Small intestine (tissue), 7 donors: ENCODE data around the gene CHPT1. TPM values are rescaled to one million over a fixed set of nuclear protein-coding genes. Genes with fewer than 3 reads are reported as not detected.
A peak's percentile ranks its signal among the peaks of the same experiment; 100 is the strongest.

Source experiments
- DNase-seq, 2 donors: peaks; one replicate each; pipeline versions ENCODE4 v3.0.0 to v3.0.0-alpha.2; 2013
- FAIRE-seq: peaks from 2 replicates; lab custom pipeline; 2012; peaks lifted over from hg19 to GRCh38; lab: Jason Lieb, UNC
- H3K27ac ChIP-seq, 3 donors: one replicate each; pipeline ENCODE4 v1.5.1; 2013; ENCODE audit warnings: low read length in 2 of 3, mild to moderate bottlenecking in 2 of 3, control low read depth in 1 of 3, inconsistent platforms in 1 of 3, low read depth in 1 of 3, moderate library complexity in 1 of 3
- H3K27me3 ChIP-seq, 3 donors: one replicate each; pipeline ENCODE4 v1.6.1; 2013; ENCODE audit warnings: low read length in 3 of 3, inconsistent platforms in 1 of 3; ENCODE audit not compliant: control insufficient read depth in 3 of 3, insufficient read depth in 3 of 3
- H3K36me3 ChIP-seq, 3 donors: one replicate each; pipeline ENCODE4 v1.6.1; 2013; ENCODE audit warnings: low read length in 3 of 3, inconsistent platforms in 1 of 3, low read depth in 1 of 3, mild to moderate bottlenecking in 1 of 3, moderate library complexity in 1 of 3; ENCODE audit not compliant: control insufficient read depth in 3 of 3, insufficient read depth in 2 of 3
- H3K4me1 ChIP-seq, 3 donors: one replicate each; pipeline ENCODE4 v1.6.1; 2013; ENCODE audit warnings: low read length in 2 of 3, inconsistent platforms in 1 of 3, low read depth in 1 of 3, mild to moderate bottlenecking in 1 of 3, moderate library complexity in 1 of 3; ENCODE audit not compliant: control insufficient read depth in 3 of 3, insufficient read depth in 2 of 3
- H3K4me3 ChIP-seq, 3 donors: one replicate each; pipeline ENCODE4 v1.5.1; 2013; ENCODE audit warnings: low read length in 3 of 3, control low read depth in 1 of 3, inconsistent platforms in 1 of 3, low read depth in 1 of 3, mild to moderate bottlenecking in 1 of 3, moderate library complexity in 1 of 3
- H3K9me3 ChIP-seq, 2 donors: one replicate each; pipeline ENCODE4 v1.6.1; 2013; ENCODE audit warnings: low read depth in 1 of 2, low read length in 1 of 2; ENCODE audit not compliant: control insufficient read depth in 2 of 2, insufficient read depth in 1 of 2
- WGBS, 3 donors: extraction: QIAGEN DNeasy Blood & Tissue Kit; methylation state at CpG; one replicate each; pipeline ENCODE4 v1.1.7; 2013; 5-methylcytosine and 5-hydroxymethylcytosine counted together
- polyA plus RNA-seq, 4 donors: library from polyadenylated mRNA; stranded (reverse) in 3 of 4; unstranded in 1 of 4; fragments of 200-250 nt in 3 of 4; fragments of 120-200 nt in 1 of 4; gene quantifications; one replicate each; pipeline versions ENCODE4 v1.2.1 to v1.2.3, GENCODE V29; 2013
- donor health status: healthy with polysubstance abuse.
- donor health status: control.
- donor health status: control.
- donor health status: Bipolar disorder and iron deficiency.
- donor health status: healthy.

The CHPT1 gene
- polyA plus RNA-seq, 4 donors = 81.9 to 191 (median 130) TPM

DNA sequence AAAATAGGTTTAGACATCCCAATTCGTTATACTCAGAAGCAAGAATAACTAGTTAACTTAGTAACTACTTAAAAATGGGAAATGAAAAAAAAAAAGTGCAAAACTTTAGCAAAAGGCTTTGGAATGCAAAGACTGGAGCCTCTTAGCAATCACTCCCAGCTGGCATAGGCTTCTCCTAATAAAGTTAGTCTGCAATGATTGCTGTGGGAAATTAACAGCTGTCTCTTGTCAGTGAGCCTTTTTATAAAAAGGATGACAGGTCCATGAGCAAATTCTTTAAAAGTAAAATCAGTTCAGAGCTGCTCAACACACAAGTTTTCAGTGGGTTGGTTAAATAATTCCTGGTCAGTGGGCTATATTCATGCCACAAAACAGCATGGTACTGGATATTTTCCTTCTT lies 49.2 kb downstream of the CHPT1 start:
- DNase-seq (no peak), FAIRE-seq (no peak)
- no peaks in the 10 kb centered on the region for H3K9me3 ChIP-seq
- WGBS, 3 donors = 73 to 88% (median 85%) methylated on average over 1 of the region's 1 CpG
- H3K27me3 ChIP-seq = no peaks in the 10 kb centered on the region
- H3K4me3 ChIP-seq = no peak overlapping the region
- H3K27ac ChIP-seq = no peak overlapping the region
- peaks cover 0 to 11% (median 4%) of the 10 kb centered on the region in 3 donors for H3K4me1 ChIP-seq
- H3K36me3 ChIP-seq = peaks cover 8 to 40% (median 25%) of the 10 kb centered on the region in 3 donors

DNA sequence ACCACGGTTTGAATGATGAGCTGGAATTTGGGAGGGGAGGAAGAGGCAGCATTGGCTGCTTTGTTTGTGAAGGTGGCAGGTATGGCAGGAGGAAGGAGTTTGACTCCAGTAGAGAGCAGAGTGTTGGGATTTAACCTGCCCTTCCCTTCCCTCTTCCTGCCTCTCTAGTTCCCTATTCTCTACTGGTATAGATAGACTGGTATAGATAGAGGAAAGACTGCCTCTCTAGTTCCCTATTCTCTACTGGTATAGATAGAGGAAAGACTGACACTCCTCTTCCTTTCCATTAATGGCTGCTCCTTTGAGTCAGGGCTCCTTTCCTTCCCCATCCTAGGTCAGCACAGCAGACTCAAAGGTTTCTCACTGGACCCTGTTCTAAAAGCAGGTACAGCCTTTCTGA lies 50.3 kb downstream of the CHPT1 start:
- H3K36me3 ChIP-seq = peaks cover 6 to 34% (median 19%) of the 10 kb centered on the region in 3 donors
- FAIRE-seq = no peak
- WGBS, 3 donors = 80 to 95% (median 88%) methylated on average over 1 of the region's 1 CpG

DNA sequence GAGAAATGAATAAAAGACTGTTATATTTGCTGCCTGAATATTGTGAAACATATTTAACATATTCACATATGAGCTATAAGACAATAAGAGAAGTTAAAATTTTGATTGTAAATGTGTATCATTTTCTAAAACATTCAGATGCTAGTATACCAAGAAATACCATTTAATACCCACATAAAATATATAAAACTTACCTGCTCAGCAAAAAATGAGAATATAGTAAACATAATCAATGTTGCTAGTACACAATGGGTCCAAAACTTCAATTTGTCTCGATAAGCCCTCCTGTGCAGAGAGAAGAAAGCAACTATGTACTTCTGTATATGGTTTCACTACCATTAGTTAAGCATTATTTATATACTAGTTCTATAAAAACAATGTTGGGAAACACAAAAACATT lies 51.5 kb downstream of the CHPT1 start:
- H3K27ac ChIP-seq = no peak overlapping the region
- FAIRE-seq (no peak), DNase-seq (no peak)
- H3K4me1 ChIP-seq = no peaks in the 10 kb centered on the region
- peaks cover 7 to 32% (median 18%) of the 10 kb centered on the region in 3 donors for H3K36me3 ChIP-seq
- no peaks in the 10 kb centered on the region for H3K27me3 ChIP-seq
- H3K9me3 ChIP-seq = no peaks in the 10 kb centered on the region
- no peak overlapping the region for H3K4me3 ChIP-seq
- 92 to 100% (median 97%) methylated on average over 1 of the region's 1 CpG for WGBS, 3 donors

More for the DNA sequence above, 50.3 kb downstream of the CHPT1 start:
- no peak for DNase-seq
- no peaks in the 10 kb centered on the region for H3K27me3 ChIP-seq
- no peak overlapping the region for H3K27ac ChIP-seq
- H3K9me3 ChIP-seq = no peaks in the 10 kb centered on the region
- H3K4me1 ChIP-seq = peaks cover 0 to 6% (median 0%) of the 10 kb centered on the region in 3 donors
- H3K4me3 ChIP-seq = no peak overlapping the region

DNA sequence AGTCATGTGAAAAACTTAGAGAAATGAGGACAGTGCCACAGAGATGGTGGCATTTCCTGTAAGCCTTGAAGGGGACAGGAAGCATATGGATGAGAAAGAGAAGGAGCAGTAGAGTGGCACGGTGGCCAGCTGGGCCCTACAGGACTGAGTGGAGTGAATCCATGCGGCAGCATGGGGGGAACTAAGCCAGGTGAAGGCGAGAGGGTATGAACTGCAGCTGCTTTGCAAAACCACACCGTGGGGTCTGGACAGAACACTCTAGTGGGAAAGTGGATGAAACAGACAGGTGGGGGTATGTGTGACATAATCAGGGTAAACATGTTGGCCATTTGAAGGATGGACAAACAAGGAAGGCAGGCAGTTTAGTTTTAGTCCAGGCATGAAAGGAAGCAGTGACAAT lies 52.2 kb downstream of the CHPT1 start:
- WGBS, 3 donors = 88 to 92% (median 91%) methylated on average over 4 of the region's 4 CpGs
- Histone ChIP-seq H3K27ac (no peak overlapping the region), H3K4me3 (no peak overlapping the region), H3K9me3 (no peaks in the 10 kb centered on the region), H3K4me1 (no peaks in the 10 kb centered on the region), H3K36me3 (peaks cover 9 to 28% (median 18%) of the 10 kb centered on the region in 3 donors), H3K27me3 (no peaks in the 10 kb centered on the region)
- FAIRE-seq = no peak
- DNase-seq = no peak

DNA sequence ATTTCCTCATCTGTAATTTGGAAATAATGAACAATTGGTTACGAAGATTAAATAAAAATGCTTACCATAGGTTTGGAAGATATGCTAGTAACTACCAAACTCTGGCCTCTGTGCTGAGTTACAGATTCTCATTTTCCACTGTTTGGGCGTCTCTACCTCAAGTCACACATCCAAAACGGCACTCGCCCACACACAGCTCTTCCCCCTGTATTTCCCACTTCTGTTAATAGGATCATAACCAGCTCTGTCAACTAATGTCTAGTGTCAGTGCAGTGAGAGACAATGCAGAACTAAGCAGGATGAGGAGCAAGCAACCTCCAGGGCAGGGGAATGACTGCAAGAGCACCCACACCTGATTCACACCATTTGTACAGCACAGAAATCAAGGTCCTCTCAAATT lies 52.7 kb downstream of the CHPT1 start:
- WGBS, 3 donors = 93 to 98% (median 93%) methylated on average over 4 of the region's 4 CpGs
- no peaks in the 10 kb centered on the region for H3K4me1 ChIP-seq
- DNase-seq = no peak
- no peak overlapping the region for H3K27ac ChIP-seq
- peaks cover 9 to 27% (median 16%) of the 10 kb centered on the region in 3 donors for H3K36me3 ChIP-seq
- FAIRE-seq = no peak
- no peaks in the 10 kb centered on the region for H3K9me3 ChIP-seq
- H3K27me3 ChIP-seq = no peaks in the 10 kb centered on the region
- no peak overlapping the region for H3K4me3 ChIP-seq

DNA sequence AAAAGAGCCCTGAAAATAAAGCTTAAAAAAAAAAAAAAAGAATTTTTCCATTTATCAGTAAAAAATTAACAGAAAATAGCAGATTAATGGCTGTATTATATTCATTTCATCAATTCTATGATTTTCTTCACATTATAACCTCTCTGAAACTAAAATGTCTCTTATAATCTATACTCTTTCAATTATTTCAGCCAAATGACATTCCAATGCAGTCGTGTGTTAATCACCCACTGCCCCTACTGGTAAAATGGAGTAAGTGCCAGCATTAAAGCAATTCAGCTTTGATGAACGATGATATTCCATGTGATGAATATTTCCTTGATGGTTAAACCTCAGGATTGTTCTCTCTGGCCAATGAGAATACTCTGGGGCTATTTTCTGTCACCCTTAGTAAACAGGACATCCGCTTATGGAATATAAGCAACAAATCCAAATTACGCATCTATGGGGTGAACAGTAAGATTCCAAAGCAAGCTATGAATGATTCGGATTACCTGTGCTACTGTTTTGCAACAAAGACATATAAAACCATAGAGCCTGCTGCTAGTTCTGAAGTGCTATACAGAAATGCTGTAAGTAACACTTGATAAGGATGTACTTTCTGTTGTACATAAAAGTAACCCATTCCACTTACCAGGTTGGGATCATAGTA lies 62.1 kb downstream of the CHPT1 start:
- no peaks in the 10 kb centered on the region for H3K4me1 ChIP-seq
- 56 to 64% (median 61%) methylated on average over 5 of the region's 5 CpGs for WGBS, 3 donors
- DNase-seq (peak; percentile 28 to 50), FAIRE-seq (no peak)
- H3K27me3 ChIP-seq = no peaks in the 10 kb centered on the region
- no peak overlapping the region for H3K4me3 ChIP-seq
- peaks cover 4 to 19% (median 5%) of the 10 kb centered on the region in 3 donors for H3K36me3 ChIP-seq
- no peak overlapping the region for H3K27ac ChIP-seq
- H3K9me3 ChIP-seq = no peaks in the 10 kb centered on the region

DNA sequence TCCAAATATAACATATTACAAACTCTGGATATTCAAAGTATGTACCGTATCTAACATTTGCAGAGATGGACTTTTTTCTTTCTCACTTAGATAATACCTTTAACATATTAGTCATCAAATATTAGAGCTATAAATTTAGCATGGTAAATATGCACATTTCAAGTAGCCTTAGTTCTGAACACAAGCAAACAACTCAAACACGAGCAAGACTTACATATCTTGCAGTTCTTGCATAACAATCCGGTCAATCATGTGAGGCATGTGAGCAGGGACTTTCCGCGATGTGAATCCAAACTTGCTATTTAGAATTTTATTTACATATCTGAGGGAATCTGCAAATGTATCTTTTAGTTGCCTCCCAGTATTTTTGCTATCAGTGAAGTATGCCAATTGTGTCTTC lies 63.9 kb downstream of the CHPT1 start:
- no peaks in the 10 kb centered on the region for H3K9me3 ChIP-seq
- DNase-seq (no peak), FAIRE-seq (no peak)
- H3K36me3 ChIP-seq = peaks cover 6 to 24% (median 6%) of the 10 kb centered on the region in 3 donors
- 65 to 78% (median 65%) methylated on average over 5 of the region's 5 CpGs for WGBS, 3 donors
- no peaks in the 10 kb centered on the region for H3K27me3 ChIP-seq
- H3K27ac ChIP-seq = no peak overlapping the region
- H3K4me1 ChIP-seq = no peaks in the 10 kb centered on the region
- H3K4me3 ChIP-seq = peak overlapping the region in 1 of 3 donors; percentile 1

DNA sequence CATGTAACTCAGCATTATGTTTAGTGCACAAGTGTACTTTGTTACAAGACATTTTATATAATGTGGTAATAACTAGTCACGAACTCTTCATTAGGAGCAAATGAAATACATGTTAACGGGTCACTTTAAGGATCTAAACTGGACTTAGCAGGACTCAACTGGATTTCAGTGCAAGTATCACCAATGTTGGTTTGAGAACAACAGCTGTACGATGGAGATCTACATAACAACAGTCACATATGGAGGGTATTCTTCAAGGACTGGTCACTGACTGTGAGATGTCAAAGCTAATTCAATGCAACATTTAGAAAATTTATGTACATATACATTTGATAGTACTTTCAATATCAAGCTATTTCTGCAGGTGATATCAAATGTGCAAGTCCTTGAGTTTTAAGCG lies 64.3 kb downstream of the CHPT1 start:
- H3K4me1 ChIP-seq = no peaks in the 10 kb centered on the region
- H3K36me3 ChIP-seq = peaks cover 6 to 23% (median 6%) of the 10 kb centered on the region in 3 donors
- H3K9me3 ChIP-seq = no peaks in the 10 kb centered on the region
- 91 to 92% (median 92%) methylated on average over 4 of the region's 4 CpGs for WGBS, 3 donors
- no peaks in the 10 kb centered on the region for H3K27me3 ChIP-seq
- DNase-seq = no peak
- H3K4me3 ChIP-seq = no peak overlapping the region
- no peak overlapping the region for H3K27ac ChIP-seq
- no peak for FAIRE-seq
